OCI-LY7 (cell line): ENCODE results near the gene DKK3. TPM values are rescaled to one million over a fixed set of nuclear protein-coding genes. Genes with fewer than 3 reads are reported as not detected.

Experiments
- BruUV-seq: library from RNA; stranded (reverse); fragments of 400-500 nt; replicated peaks from 2 replicates; lab custom pipeline; 2021; lab: Mats Ljungman, UMichigan
- CTCF ChIA-PET: fragments of 300-600 bp; sonication (Branson Sonifier 250); formaldehyde crosslinking; loops from one replicate; lab custom pipeline; 2022; ENCODE audit warnings: antibody characterized with exemption; ENCODE audit not compliant: unreplicated experiment; lab: Charles Lee
- POLR2A ChIA-PET: fragments of 300-600 bp; sonication (Branson Sonifier 250); formaldehyde crosslinking; loops from one replicate; lab custom pipeline; 2022; ENCODE audit warnings: antibody characterized with exemption; lab: Charles Lee
- DNase-seq: peaks from one replicate; pipeline ENCODE4 v3.0.0-alpha.2; 2015; ENCODE audit warnings: low spot score
- H2AFZ ChIP-seq: fragments of 200-600 bp; sonication (generic), shearing (Covaris generic); 2 replicates; pipeline ENCODE4 v1.6.1; 2014; ENCODE audit warnings: mild to moderate bottlenecking, antibody characterized with exemption, low read length, moderate library complexity
- H3K27ac ChIP-seq: fragments of 200-600 bp; sonication (generic); 2 replicates; pipeline ENCODE4 v1.5.1; 2014; ENCODE audit warnings: mixed run types, low read depth, mild to moderate bottlenecking, moderate library complexity, low read length, inconsistent platforms; ENCODE audit not compliant: poor library complexity, severe bottlenecking
- H3K36me3 ChIP-seq: fragments of 200-600 bp; sonication (generic); 2 replicates; pipeline ENCODE4 v1.6.1; 2014; ENCODE audit warnings: mild to moderate bottlenecking, antibody characterized with exemption, low read length, moderate library complexity, mixed read lengths; ENCODE audit not compliant: insufficient read depth
- H3K4me1 ChIP-seq: fragments of 200-600 bp; sonication (generic); 2 replicates; pipeline ENCODE4 v1.5.1; 2014; ENCODE audit warnings: mild to moderate bottlenecking, low read length; ENCODE audit not compliant: insufficient read depth, poor library complexity, severe bottlenecking
- H3K4me2 ChIP-seq: fragments of 200-600 bp; sonication (generic); 2 replicates; pipeline ENCODE4 v1.6.1; 2014; ENCODE audit warnings: mild to moderate bottlenecking, low read length
- H3K4me3 ChIP-seq: fragments of 200-600 bp; sonication (generic); 2 replicates; pipeline ENCODE4 v1.5.1; 2014; ENCODE audit warnings: mild to moderate bottlenecking, low read depth, low read length; ENCODE audit not compliant: poor library complexity, severe bottlenecking
- H3K79me2 ChIP-seq: fragments of 200-600 bp; sonication (generic); 2 replicates; pipeline ENCODE4 v1.6.1; 2016; ENCODE audit warnings: low read depth, mild to moderate bottlenecking, low read length, moderate library complexity, mixed read lengths; ENCODE audit not compliant: insufficient read depth
- H3K9me2 ChIP-seq: fragments of 200-600 bp; sonication (generic); 2 replicates; pipeline ENCODE4 v1.6.1; 2016; ENCODE audit warnings: mild to moderate bottlenecking, low read length, mixed read lengths; ENCODE audit not compliant: insufficient read depth
- H3K9me3 ChIP-seq: fragments of 200-600 bp; sonication (generic); 2 replicates; pipeline ENCODE4 v1.6.1; 2014; ENCODE audit warnings: mild to moderate bottlenecking, mixed run types, low read length, mixed read lengths
- H4K20me1 ChIP-seq: fragments of 200-600 bp; sonication (generic); 2 replicates; pipeline ENCODE4 v1.6.1; 2014; ENCODE audit warnings: mild to moderate bottlenecking, antibody characterized with exemption, low read length, moderate library complexity, mixed read lengths; ENCODE audit not compliant: insufficient read depth
- CTCF ChIP-seq: fragments of 200-600 bp; sonication (generic); conservative IDR thresholded peaks from 2 replicates; pipeline ENCODE4 v1.5.1; 2014; ENCODE audit warnings: mild to moderate bottlenecking, antibody characterized with exemption, low read length, moderate library complexity, mixed read lengths
- EZH2phosphoT487 ChIP-seq: fragments of 200-600 bp; sonication (generic); IDR thresholded peaks from 2 replicates; pipeline ENCODE4 v1.6.1; 2018; ENCODE audit warnings: low read depth, borderline replicate concordance, mild to moderate bottlenecking, mixed run types, antibody characterized with exemption, low read length, moderate library complexity, mixed read lengths
- intact Hi-C: fragments of 100-400 bp; cut with micrococcal nuclease; formaldehyde crosslinking; loops from one replicate; pipeline ENCODE4 v1.10.0; 2022; ENCODE audit not compliant: unreplicated experiment
- total RNA-seq, 2 experiments: library from RNA; depleted of rRNA in 1 of 2; stranded (reverse); fragments of >200 nt in 1 of 2; shearing (Covaris generic) in 1 of 2; gene quantifications; 2 replicates each; pipeline ENCODE4 v1.2.3, GENCODE V29; 2014 to 2022

DKK3 gene
- total RNA-seq, 2 experiments from 2014 or later = not detected

- POLR2A ChIA-PET = no interaction called here
- Histone ChIP-seq H3K36me3 (no peaks in the 10 kb centered on the region), H3K9me3 (no peaks in the 10 kb centered on the region), H3K79me2 (no peaks in the 10 kb centered on the region), H2AFZ (no peak overlapping the region), H3K9me2 (no peaks in the 10 kb centered on the region), H3K4me2 (no peak overlapping the region), H3K27ac (no peak overlapping the region), H3K4me3 (no peak overlapping the region), H4K20me1 (no peaks in the 10 kb centered on the region), H3K4me1 (no peaks in the 10 kb centered on the region)
- TF ChIP-seq EZH2phosphoT487 (no peak), CTCF (no peak)
- no TSS peak for BruUV-seq
- DNase-seq = no peak
- intact Hi-C loops = no loop called here
- CTCF ChIA-PET = no interaction called here
Measured at GRCh38 chr11:11978792-11979487, 29.5 kb downstream of the DKK3 start.

GRCh38 chr11:11978098-11978637, 30.3 kb downstream of the DKK3 start:
- no peak overlapping the region for H3K4me3 ChIP-seq

More at GRCh38 chr11:11978098-11978637, 30.3 kb downstream of the DKK3 start:
- H3K36me3 ChIP-seq = no peaks in the 10 kb centered on the region
- H3K4me1 ChIP-seq = no peaks in the 10 kb centered on the region
- no peak for DNase-seq
- ChIA-PET CTCF (no interaction called here), POLR2A (no interaction called here)
- H3K79me2 ChIP-seq = no peaks in the 10 kb centered on the region
- no peak overlapping the region for H2AFZ ChIP-seq
- no peaks in the 10 kb centered on the region for H3K9me2 ChIP-seq
- H3K27ac ChIP-seq = no peak overlapping the region
- BruUV-seq = no TSS peak
- H4K20me1 ChIP-seq = no peaks in the 10 kb centered on the region
- intact Hi-C loops = no loop called here
- H3K4me2 ChIP-seq = no peak overlapping the region
- TF ChIP-seq CTCF (no peak), EZH2phosphoT487 (no peak)
- no peaks in the 10 kb centered on the region for H3K9me3 ChIP-seq
